GM08714 (cell line): ENCODE data around the gene SYNDIG1.

Source experiments
- H3K4me3 ChIP-seq: fragments of 200-500 bp; sonication (Bioruptor generic); 2 replicates; pipeline ENCODE4 v1.5.1; 2014; ENCODE audit warnings: mild to moderate bottlenecking, low read length, inconsistent platforms
- ZNF274 ChIP-seq: IDR thresholded peaks from 2 replicates; pipeline ENCODE4 v1.6.1; 2012; ENCODE audit warnings: mild to moderate bottlenecking, low read depth, low read length

Gene SYNDIG1

DNA sequence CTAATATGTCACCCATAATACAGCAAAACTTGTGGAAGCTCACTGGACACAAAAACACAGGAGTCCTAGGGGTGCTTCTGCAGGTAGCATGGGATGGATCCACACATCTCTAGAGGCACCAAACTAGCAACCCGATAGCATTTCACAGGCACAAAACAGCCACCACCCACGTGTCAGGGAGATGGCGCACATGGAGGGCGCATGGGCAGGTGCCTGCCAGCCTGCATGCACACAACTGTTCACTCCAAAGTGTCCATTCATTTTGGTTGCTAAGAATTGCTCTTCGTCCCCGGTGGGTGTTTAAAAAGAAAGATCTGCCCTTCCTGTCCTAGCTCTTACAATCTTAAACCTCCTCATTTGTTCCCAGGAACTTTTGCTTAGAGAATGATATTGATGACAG, 171.3 kb downstream of the SYNDIG1 start:
- no peak overlapping the region for H3K4me3 ChIP-seq
- TF ChIP-seq ZNF274: no peak

DNA sequence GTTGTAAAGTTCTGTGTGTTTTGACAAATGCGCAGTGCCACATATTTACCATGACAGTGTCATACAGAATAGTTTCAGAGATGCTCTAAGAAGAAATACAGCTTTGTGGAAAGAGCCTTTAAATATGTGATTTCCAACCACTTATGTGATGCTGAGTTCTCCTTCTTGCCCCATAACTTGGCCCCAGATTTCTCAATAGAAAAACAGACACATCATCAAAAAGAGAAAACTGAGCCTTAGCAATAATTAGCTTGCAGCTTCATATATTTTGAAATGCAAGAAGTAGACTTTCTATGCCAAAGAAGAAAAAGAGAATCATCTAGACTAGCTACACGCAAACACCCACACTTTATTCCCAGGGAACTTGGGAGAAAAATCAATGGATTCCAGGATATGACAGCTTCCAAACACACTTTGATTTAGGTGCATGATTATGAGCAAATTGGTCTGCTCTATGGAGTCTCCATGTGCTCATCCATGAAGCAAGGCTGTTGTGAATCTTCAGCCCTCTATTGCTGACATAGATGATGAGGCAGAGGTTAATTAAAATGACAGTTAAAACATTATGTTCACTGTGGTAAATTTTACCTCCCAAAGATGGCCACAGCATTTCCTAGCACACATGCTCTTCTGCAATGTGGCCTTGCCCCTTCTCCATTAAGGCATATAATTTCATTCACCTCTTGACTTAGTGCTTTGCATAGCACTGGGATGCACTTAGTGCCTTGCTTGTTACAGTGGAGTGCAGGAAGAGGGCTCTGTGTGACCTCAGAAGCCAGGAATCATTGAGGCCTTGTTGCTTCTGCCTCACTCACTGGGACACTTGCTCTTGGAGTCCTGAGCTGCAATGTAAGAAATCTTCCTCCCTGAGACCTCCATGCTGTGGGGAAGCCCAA, 174.6 kb downstream of the SYNDIG1 start:
- no peak overlapping the region for H3K4me3 ChIP-seq
- TF ChIP-seq ZNF274: no peak

DNA sequence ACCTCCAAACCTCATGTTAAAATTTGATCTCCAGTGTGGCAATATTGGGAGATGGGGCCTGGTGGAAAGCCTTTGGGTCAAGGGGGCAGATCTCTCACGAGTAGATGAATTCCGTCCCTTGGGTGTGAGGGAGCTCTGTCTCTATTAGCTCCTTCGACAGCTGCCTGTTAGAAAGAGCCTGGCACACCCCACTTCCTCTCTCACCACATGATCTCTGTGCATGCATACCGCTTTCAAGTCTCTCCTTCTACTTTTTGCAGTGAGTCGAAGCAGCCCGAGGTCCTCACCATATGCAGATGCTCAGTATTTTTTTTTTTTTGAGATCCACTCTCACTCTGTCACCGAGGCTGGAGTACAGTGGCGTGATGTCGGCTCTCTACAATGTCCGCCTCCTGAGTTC, 176.9 kb downstream of the SYNDIG1 start:
- H3K4me3 ChIP-seq: no peak overlapping the region
- TF ChIP-seq ZNF274: no peak

DNA sequence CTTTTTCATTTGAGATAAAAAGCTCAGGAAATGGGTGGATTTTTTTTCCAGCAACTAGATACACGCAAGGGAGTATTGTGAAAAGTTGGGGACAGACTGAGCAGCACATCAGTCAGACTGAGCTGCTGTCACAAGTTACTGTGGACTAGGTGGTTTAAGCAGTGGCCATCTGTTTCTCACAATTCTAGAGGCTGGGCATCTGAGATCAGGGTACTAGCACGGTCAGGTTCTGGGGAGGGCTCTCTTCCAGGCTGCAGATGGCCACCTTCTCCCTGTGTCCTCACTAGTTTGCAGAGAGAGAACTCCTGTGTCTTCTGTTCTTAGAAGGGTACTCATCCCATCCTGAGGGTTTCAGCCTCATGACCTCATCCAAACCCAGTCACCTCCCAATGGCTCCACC, 178.3 kb downstream of the SYNDIG1 start:
- H3K4me3 ChIP-seq: no peak overlapping the region
- no peak for TF ChIP-seq ZNF274

DNA sequence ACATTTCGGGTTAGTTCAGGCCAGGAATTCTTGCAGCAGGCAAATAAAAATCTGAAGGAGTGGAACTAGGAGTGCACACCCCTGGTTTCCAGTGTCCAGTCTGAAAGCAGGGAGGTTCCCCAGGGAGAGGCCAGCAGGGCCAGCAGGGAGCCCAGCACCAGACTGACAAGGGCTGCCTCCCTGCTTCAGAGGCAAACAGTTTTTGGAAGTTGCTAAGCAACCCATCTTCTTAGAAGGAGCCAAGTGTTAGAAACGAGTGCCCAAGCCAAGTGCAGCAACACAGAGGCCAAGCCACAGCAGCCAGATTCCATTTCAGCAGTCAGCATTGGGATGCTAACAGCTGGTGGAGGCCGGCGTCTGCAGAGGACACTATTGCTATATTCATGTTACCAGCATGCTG, 179.1 kb downstream of the SYNDIG1 start:
- no peak for TF ChIP-seq ZNF274
- no peak overlapping the region for H3K4me3 ChIP-seq

DNA sequence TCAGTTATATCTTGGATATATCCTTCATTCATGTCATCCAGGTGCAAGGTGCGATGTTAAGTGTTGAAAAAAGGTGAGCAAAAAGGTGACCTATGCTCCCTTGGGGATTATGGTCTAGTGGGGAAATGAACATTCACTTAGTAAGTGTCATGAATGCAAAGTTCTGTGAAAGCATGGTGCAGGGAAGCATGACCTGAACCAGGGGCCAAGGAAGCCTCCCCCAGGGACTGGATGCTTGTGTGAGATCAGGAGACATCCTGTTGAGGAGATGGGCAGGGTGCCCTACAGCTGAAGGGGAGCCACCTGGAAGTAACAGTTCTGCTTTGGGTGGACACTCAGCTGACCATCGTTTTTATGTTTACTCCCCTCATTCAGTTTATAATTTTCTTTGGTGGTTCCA, 179.5 kb downstream of the SYNDIG1 start:
- H3K4me3 ChIP-seq: no peak overlapping the region
- no peak for TF ChIP-seq ZNF274

DNA sequence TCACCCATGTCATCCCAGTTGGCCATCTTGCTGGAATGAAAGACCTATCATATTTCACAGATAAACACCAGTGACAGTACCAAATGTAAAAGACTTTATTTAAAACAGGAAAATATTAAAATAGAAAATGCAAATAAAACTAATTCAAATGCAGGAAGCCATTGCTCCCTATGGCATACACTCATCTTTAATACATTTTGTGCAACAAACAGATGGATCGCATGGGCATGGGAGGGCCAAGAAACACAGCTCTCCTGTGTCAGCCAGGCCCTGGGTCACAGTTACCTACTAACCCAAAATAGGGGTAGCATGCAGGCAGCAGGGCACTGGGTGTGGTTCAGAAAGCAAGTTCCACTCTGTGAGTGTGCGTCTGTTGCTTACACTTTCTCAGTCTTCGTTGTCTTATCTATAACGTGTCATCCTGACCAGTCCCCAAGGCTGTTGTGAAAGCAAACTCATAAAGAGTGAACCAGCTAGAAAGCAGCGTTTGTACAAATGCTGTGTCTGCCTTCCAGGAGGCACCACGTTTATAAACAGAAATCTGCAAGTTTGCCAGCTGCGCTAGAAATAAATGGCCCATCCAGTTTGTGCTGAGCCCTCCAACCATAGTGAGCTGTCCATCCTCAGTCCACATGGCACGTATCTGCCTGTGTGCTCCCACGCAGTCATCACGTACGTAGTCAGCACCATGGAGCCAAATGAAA, 180.5 kb downstream of the SYNDIG1 start:
- no peak for TF ChIP-seq ZNF274

DNA sequence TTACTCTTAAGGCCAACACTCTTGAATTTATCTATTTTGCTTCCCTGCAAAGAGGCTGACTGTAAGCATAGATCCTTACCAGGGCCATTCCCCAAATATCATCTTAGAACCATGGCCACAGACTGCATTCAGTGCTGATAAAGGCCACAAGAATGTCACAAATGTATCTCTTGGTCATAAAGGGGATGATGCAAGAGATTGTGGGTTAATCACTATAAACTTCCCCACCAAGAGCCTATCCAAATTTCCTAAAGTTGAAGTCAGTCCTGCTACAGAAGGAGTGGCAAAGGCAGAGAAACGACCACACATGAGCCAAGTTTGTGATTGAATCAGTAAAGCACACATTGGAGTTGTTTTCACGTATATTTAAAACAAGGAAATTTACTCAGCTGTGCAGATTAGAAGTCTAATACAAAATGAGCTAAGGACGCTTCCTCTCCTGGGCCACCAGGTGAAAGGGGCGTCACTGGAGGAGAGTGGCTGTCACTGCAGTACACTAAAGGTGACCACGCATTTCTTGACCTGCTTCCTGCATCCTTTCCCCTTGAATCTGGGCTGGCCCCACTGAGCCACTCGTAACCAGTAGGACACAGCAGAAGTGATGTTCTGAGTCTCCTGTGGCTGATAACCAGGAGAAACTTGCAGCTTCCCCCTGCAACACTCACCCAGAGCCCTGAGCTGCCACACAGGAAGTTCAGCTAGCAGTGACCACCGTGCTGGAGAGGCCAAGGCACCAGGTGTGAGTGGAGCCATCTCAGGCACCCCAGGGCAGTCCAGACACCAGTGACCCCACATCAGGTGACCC, 181.9 kb downstream of the SYNDIG1 start:
- H3K4me3 ChIP-seq: no peak overlapping the region
- no peak for TF ChIP-seq ZNF274

More for the DNA sequence above, 180.5 kb downstream of the SYNDIG1 start:
- H3K4me3 ChIP-seq: no peak overlapping the region

DNA sequence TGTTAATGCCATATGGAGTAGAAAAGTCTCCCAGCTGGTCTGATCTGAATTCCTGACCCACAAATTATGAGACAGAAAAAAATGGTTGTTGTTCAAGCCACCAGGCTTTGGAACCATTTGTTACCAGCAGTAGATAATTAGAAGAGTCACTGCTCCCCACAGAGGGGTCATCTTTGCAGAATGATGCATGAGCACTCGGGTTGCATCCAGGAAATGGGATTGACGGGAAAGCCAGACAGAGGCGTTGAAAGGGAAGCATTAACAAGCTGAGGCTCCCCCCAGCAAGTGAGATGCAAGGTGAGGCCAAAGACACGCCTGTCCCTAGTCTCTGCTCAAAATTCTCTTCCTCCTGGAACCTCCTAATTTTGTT, 182.5 kb downstream of the SYNDIG1 start:
- no peak overlapping the region for H3K4me3 ChIP-seq
- no peak for TF ChIP-seq ZNF274

DNA sequence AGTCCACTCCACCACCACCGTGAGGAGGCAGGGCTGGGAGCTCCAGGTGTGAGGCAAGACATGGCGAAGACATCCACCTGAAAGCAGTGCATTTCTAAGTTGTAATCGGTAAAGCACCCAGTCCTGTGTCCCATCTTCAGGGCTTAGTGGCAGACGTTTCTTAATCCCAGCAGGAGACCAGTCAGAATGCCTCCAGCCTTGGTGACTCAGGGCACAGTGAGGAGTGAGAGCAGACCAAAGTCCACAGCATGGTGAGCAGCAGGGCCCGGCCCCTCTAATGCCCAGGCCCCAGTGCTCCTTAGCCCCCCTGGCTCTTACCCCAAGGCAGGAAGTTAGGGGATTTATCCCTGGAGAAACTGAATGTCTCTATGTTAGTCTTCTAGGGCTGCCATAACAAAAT, 183.9 kb downstream of the SYNDIG1 start:
- no peak overlapping the region for H3K4me3 ChIP-seq
- TF ChIP-seq ZNF274: no peak

DNA sequence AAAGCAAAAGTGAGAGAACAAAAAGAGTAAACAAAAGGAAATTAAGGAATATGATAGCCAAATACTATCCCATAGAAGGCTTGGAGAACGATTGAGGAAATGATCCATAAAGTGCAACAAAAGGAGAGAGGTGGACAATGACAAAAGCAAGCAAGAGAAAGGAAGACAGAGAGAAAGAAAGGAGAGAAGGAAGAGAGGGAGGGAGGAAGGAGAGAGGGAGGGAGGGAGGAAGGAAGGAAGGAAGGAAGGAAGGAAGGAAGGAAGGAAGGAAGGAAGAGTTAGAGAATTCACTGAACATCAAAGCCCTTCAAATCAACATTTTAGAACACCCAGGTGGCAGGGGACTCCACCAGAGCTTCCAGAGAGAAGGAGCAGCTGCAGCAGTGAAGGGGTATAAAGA, 185.0 kb downstream of the SYNDIG1 start:
- no peak overlapping the region for H3K4me3 ChIP-seq
- no peak for TF ChIP-seq ZNF274

DNA sequence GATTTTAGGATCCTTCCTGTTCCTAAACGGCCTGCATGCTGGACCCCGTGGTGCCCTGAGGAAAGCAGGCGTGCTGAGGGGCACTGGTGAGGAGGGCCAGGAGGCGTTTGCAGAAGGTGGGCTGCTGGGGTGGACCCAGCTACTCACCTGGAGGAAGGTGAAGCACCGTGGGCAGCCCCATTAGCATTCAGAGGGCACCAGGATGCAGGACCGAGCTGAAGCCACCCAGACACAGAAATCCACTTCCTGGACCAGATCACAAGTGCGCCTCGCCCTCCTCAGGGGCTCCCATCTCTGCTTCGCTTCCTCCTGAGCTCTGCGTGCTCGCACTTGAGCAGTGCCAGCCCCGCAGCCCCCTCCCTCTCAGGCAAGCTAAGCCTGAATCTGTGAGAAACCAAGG, 187.0 kb downstream of the SYNDIG1 start:
- TF ChIP-seq ZNF274: no peak

DNA sequence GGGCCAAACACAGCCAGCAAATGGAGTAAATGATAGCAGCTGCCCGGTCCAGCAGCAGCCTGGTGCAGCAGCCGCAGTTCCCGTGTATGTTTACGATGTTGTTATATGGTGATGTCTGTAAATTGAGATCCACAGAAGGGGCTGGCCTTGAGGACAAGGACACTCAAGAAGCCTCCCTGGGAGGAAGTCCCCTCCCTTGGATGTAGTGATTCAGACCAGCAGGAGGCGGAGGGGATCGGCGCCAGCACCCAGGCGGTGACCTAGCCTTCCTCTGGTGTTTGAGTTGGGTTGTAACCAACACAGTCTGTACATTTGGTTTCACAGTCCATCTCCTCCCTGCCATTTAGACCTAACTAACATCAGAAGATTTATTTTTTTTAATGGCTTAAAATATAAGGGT, 187.8 kb downstream of the SYNDIG1 start:
- no peak overlapping the region for H3K4me3 ChIP-seq
- no peak for TF ChIP-seq ZNF274

More for the DNA sequence above, 187.0 kb downstream of the SYNDIG1 start:
- no peak overlapping the region for H3K4me3 ChIP-seq

DNA sequence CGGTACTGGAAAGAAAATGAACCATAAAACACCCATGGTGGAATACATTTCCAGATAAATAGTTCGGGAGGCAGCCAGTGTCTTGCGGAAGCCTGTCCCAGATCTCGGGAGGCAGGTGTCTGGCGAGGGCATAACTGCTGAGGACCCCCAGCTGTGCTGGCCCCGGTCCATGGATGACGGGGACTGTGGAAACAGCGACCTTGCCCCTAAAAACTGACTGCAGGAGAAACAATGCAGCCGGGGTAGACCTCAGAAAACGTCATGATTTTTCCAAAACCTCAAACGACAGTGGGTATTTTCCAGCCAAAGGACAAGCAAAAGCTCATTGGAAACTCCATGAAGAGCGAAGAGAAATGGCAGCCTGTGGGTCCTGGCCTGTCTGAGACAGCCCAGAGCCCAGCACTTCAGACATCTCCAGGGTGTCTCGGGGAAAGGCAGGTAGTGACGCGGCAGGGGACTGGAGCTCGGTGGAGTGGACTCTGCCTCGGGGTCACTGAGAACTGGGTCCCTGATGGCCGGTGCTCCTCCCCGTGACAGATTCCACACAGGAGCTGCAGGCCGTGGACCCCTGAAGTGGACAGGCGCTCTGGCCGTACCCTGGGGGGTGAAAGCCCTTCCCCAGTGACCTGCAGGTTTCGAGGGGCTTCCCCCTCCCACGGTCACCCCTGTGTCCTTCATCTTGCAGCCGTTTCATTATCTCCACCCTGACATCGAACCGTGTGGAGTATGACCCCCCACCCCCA, 188.6 kb downstream of the SYNDIG1 start:
- no peak overlapping the region for H3K4me3 ChIP-seq
- TF ChIP-seq ZNF274: no peak
